Activated CD8-positive, alpha-beta memory T cell treated with anti-CD3 and anti-CD28 coated beads, Interleukin-2, amount 50 U/mL, for 48 hours (primary cell): Measurements from ENCODE around the gene SLC24A1.

Experiments used
- DNase-seq: peaks from one replicate; pipeline ENCODE4 v3.0.0-alpha.2; 2020

The SLC24A1 gene

DNA sequence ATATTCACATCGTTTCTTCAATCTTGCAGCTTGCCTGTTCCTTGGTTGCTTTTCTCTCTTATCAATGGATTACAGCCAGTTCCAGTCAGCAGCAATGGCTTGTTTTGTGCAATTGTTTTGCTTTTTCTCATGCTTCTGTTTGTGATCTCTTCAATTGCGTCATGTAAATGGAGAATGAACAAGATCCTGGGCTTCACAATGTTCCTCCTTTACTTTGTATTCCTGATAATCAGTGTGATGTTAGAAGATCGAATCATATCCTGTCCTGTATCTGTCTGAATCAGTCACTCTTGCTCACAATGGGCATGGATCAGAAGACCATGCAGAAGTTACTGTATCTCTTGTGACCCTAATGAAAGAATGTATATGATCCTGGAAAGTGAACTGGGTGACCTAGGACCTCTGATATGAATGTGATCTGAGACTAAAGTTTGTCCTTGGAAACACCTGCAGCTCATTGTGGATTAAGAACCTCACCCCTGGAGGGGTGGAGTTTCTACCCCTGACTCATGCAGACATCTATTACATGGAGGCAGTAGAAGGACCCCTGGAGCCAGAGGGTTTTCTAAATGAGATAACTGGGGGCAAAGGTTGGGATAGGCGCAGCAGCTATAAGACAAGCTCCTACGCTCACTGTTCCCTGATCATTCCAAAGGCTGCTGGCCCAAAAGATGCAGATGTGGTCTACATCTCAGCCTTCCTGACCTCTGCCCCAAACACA lies 32.2 kb downstream of the SLC24A1 start:
- no peak for DNase-seq

DNA sequence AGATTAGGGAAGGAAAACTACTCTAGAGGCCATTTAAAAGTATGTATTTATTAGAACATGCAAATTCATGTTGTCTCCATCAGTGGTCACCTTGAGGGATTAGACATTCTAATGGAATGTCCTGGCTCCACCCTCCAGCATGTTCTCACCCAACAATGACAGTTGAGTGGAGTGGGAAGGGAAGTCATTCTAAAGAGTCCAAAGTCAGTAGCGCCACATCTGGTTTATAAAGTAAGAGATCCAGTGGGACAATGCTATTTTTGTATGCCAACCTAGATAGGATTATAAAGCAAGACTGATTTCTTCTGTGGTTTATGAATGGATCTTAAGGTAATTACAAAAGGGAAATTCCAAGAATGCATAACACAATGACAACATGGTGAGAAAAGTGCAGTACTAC lies 33.3 kb downstream of the SLC24A1 start:
- no peak for DNase-seq

DNA sequence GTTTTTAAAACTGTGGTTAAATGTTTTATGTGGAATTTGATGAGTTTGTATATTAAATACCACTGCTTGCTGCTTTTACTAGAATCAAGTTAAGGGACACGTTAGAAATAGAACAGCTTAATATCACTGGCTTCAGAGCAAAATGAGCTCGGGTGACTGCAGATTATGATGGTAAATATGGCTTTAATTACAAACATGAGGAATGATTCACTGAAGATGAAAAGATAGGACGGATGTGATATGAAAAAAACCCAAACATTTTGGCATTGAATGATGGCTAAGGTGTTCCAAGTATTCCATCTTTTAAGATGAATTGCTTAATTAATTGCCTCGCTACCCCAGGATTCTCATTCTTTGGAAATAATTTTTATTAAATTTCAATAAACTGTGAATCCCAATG lies 33.7 kb downstream of the SLC24A1 start:
- no peak for DNase-seq

- DNase-seq: no peak
These were observed 37.8 kb downstream of the SLC24A1 start for GRCh38 chr15:65659502-65660052.

DNA sequence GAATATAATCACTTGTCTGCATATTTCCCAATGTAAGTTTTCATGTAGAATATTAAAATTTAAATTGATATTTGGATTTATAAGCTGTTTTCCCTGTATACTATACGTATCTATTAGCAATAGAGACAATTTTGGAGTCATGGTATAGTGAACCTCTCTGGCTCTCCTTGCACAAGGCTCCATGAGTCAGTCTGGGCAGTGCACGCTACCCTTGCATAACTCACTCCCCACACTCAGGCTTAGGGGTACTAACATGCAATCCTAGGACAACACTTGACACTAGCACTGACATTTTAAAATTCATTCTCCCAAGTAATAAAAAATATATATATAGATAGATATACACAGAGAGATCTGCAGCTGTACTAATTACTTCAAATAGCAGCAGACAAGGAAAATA lies 39.2 kb downstream of the SLC24A1 start:
- DNase-seq: no peak

GRCh38 chr15:65663521-65663920 lies 41.8 kb downstream of the SLC24A1 start:
- DNase-seq: no peak

DNA sequence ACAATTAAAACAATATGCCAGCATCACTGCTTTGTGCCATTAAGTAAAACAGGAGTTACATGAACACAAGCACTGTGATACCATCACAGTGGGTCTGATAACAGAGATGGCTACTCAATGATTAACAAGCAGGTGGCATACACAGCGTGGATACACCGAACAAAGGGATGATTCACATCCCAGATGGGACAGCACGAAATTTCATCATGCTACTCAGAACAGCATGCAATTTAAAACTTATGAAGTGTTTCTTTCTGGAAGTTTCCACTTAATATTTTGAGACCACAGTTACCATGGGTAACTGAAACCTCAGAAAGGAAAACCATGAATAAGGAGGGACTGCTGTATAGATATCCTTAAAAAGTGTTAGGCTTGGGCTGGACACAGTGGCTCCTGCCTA lies 44.5 kb downstream of the SLC24A1 start:
- DNase-seq: no peak

DNA sequence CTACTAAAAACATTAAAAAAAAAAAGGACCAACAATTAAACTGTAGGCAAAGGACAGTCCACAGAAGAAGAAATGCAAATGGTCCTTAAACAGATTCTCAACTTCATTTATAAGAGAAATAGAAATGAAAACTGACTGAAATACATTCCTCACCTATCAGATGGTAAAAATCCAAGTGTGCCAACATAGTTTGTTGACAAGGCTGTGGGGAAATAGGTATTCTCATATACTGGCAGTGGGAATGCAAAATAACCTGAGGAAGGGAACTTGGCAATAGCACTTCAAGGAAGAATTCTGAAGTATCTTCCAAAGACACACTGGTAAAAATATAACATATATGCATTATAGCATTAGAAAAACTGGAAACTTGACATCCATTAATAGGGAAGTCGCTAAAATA lies 53.8 kb downstream of the SLC24A1 start:
- no peak for DNase-seq

DNA sequence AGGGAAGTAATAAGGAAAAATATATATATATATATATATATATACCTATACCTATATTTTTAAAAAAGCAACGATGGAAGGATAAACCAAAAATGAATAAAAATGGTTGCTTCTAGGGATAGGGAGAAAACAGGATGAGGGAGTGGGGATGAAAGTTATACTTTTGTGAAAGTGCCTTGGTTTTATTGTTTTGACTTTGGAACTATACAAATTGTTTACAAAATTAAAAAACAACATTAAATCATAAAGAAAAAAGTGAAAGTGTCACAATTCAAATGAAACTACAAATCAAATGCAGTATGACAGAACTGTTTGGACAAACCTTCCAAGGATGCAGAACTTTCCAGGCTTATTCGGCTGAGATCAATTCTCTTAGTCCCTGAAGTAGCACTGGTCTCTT lies 54.4 kb downstream of the SLC24A1 start:
- no peak for DNase-seq

DNA sequence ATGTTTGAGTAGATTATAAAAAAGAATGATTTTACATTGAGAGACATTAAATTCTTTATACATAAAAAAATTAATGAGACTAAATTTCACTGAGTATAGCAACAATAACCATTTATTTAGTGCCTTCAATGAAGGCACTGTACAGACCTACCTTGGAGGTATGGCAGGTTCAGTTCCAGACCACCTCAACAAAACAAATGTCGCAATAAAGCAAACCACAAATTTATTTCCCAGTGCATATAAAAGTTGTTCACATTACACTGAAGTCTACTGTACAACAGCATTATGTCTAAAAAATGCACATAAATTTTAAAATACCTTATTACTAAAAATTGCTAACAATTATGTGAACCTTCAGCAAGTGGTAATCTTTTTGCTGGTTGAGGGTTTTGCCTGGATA lies 58.8 kb downstream of the SLC24A1 start:
- no peak for DNase-seq

- no peak for DNase-seq
These were observed 60.7 kb downstream of the SLC24A1 start for GRCh38 chr15:65682404-65682911.

- DNase-seq: no peak
These were observed 66.7 kb downstream of the SLC24A1 start for GRCh38 chr15:65688462-65688861.

GRCh38 chr15:65690173-65690572 lies 68.4 kb downstream of the SLC24A1 start:
- no peak for DNase-seq

GRCh38 chr15:65690778-65691177 lies 69.0 kb downstream of the SLC24A1 start:
- no peak for DNase-seq

GRCh38 chr15:65695081-65695480 lies 73.3 kb downstream of the SLC24A1 start:
- no peak for DNase-seq
